PC-3 (cell line): ENCODE data around the gene PSORS1C1. TPM values are rescaled to one million over a fixed set of nuclear protein-coding genes. Genes with fewer than 3 reads are reported as not detected.

Experiments used
- ATAC-seq: fragments of 200-7000 bp; cut with Tn5 transposase; 2 replicates; pipeline ENCODE4 v1.9.1; 2020; ENCODE audit warnings: mild to moderate bottlenecking, moderate library complexity
- BruUV-seq: library from RNA; stranded (reverse); fragments of 400-500 nt; replicated peaks from 2 replicates; lab custom pipeline; 2021; lab: Mats Ljungman, UMichigan
- CTCF ChIA-PET: fragments of 300-600 bp; sonication (Branson Sonifier 250); formaldehyde crosslinking; loops from one replicate; lab custom pipeline; 2022; ENCODE audit warnings: antibody characterized with exemption; lab: Charles Lee
- POLR2A ChIA-PET: fragments of 300-600 bp; sonication (Branson Sonifier 250); formaldehyde crosslinking; loops from one replicate; lab custom pipeline; 2022; ENCODE audit warnings: antibody characterized with exemption; ENCODE audit not compliant: unreplicated experiment; lab: Charles Lee
- DNase-seq: peaks from one replicate; pipeline ENCODE4 v3.0.0-alpha.2; 2015
- H2AFZ ChIP-seq: fragments of 300-600 bp; sonication (generic); 2 replicates; pipeline ENCODE4 v1.6.0; 2016; ENCODE audit warnings: antibody characterized with exemption, low read length
- H3F3A ChIP-seq: fragments of 300-600 bp; sonication (generic); one replicate; pipeline ENCODE4 v1.6.0; 2017; ENCODE audit warnings: antibody characterized with exemption, low read length, control low read depth, mild to moderate bottlenecking; ENCODE audit not compliant: unreplicated experiment
- H3K27ac ChIP-seq: fragments of 300-600 bp; sonication (generic); 2 replicates; pipeline ENCODE4 v1.5.1; 2016; ENCODE audit warnings: mild to moderate bottlenecking, low read length
- H3K27me3 ChIP-seq: fragments of 300-600 bp; sonication (generic); 2 replicates; pipeline ENCODE4 v1.6.1; 2016; ENCODE audit warnings: low read length, mixed read lengths
- H3K36me3 ChIP-seq: fragments of 300-600 bp; sonication (generic); 2 replicates; pipeline ENCODE4 v1.6.1; 2016; ENCODE audit warnings: low read depth, mixed run types, low read length, mixed read lengths
- H3K4me1 ChIP-seq: fragments of 300-600 bp; sonication (generic); 2 replicates; pipeline ENCODE4 v1.5.1; 2016; ENCODE audit warnings: low read length; ENCODE audit not compliant: insufficient read depth
- H3K4me2 ChIP-seq: fragments of 300-600 bp; sonication (generic); 2 replicates; pipeline ENCODE4 v1.6.0; 2016; ENCODE audit warnings: low read length
- H3K4me3 ChIP-seq: fragments of 300-600 bp; sonication (generic); 2 replicates; pipeline ENCODE4 v1.5.1; 2016; ENCODE audit warnings: mild to moderate bottlenecking, low read length, mixed read lengths
- H3K79me2 ChIP-seq: fragments of 300-600 bp; sonication (generic); 2 replicates; pipeline ENCODE4 v1.6.1; 2017; ENCODE audit warnings: low read length, mixed read lengths
- H3K9ac ChIP-seq: fragments of 300-600 bp; sonication (generic); 2 replicates; pipeline ENCODE4 v1.6.0; 2016; ENCODE audit warnings: mild to moderate bottlenecking, low read length
- H3K9me2 ChIP-seq: fragments of 300-600 bp; sonication (generic); replicated peaks from 2 replicates; pipeline ENCODE4 v1.6.1; 2016; ENCODE audit warnings: mixed run types, low read length, mixed read lengths
- H3K9me3 ChIP-seq: fragments of 300-600 bp; sonication (generic); 2 replicates; pipeline ENCODE4 v1.6.1; 2016; ENCODE audit warnings: low read length, mixed read lengths
- H4K20me1 ChIP-seq: fragments of 300-600 bp; sonication (generic); 2 replicates; pipeline ENCODE4 v1.6.1; 2016; ENCODE audit warnings: low read length, mixed read lengths
- CTCF ChIP-seq: fragments of 300-600 bp; sonication (generic); conservative IDR thresholded peaks from 2 replicates; pipeline ENCODE4 v1.5.1; 2017; ENCODE audit warnings: antibody characterized with exemption, low read depth, mild to moderate bottlenecking, low read length
- EZH2 ChIP-seq: fragments of 300-600 bp; sonication (generic); IDR thresholded peaks from one replicate; pipeline ENCODE4 v1.6.1; 2017; ENCODE audit warnings: antibody characterized with exemption, mild to moderate bottlenecking, low read length; ENCODE audit not compliant: unreplicated experiment
- EZH2phosphoT487 ChIP-seq: fragments of 300-600 bp; sonication (generic); IDR thresholded peaks from 2 replicates; pipeline ENCODE4 v1.6.1; 2018; ENCODE audit warnings: mild to moderate bottlenecking, antibody characterized with exemption, low read length, borderline replicate concordance
- intact Hi-C: fragments of 100-400 bp; cut with micrococcal nuclease; formaldehyde crosslinking; loops from 2 replicates; pipeline ENCODE4 v1.9.0; 2023
- total RNA-seq: library from RNA; depleted of rRNA; stranded (reverse); fragments of >200 nt; gene quantifications from 2 replicates; pipeline ENCODE4 v1.2.3, GENCODE V29; 2014

Gene PSORS1C1
- total RNA-seq, 1 experiment from 2014 or later: 2.0 TPM

GRCh38 chr6:31161216-31162126 lies 46.9 kb downstream of the PSORS1C1 start:
- ChIA-PET CTCF (no interaction called here), POLR2A (no interaction called here)
- Histone ChIP-seq H4K20me1 (no peaks in the 10 kb centered on the region), H3K27me3 (no peaks in the 10 kb centered on the region), H3K9me2 (no peaks in the 10 kb centered on the region), H3F3A (no peaks in the 10 kb centered on the region), H3K4me2 (no peak overlapping the region), H3K9me3 (no peaks in the 10 kb centered on the region), H3K79me2 (peaks cover 37% of the 10 kb centered on the region), H3K36me3 (peaks cover 12% of the 10 kb centered on the region; the same call in 1 of the 2 replicates), H2AFZ (no peak overlapping the region), H3K9ac (no peak overlapping the region), H3K4me1 (peaks cover 17% of the 10 kb centered on the region), H3K27ac (no peak overlapping the region), H3K4me3 (no peak overlapping the region)
- BruUV-seq: no TSS peak
- DNase-seq (no peak), ATAC-seq (no peak)
- TF ChIP-seq EZH2 (no peak), EZH2phosphoT487 (no peak), CTCF (no peak)
- intact Hi-C loops: no loop called here

GRCh38 chr6:31162463-31163165 lies 48.0 kb downstream of the PSORS1C1 start:
- POLR2A ChIA-PET: no interaction called here
- no TSS peak for BruUV-seq
- Histone ChIP-seq H4K20me1 (no peaks in the 10 kb centered on the region), H3K27ac (no peak overlapping the region), H3K4me2 (no peak overlapping the region), H3K79me2 (peaks cover 27% of the 10 kb centered on the region), H3K9me3 (no peaks in the 10 kb centered on the region), H2AFZ (no peak overlapping the region), H3F3A (no peaks in the 10 kb centered on the region), H3K9me2 (no peaks in the 10 kb centered on the region), H3K4me1 (peaks cover 10% of the 10 kb centered on the region), H3K9ac (no peak overlapping the region), H3K4me3 (no peak overlapping the region), H3K36me3 (peaks cover 12% of the 10 kb centered on the region; the same call in 1 of the 2 replicates), H3K27me3 (no peaks in the 10 kb centered on the region)
- CTCF ChIA-PET: no interaction called here
- intact Hi-C loops: no loop called here
- DNase-seq (no peak), ATAC-seq (no peak)
- TF ChIP-seq EZH2: no peak
- no peak for TF ChIP-seq CTCF
- TF ChIP-seq EZH2phosphoT487: no peak
